Fibroblast of the aortic adventitia (primary cell): ENCODE data around the gene SCARB2. TPM values are rescaled to one million over a fixed set of nuclear protein-coding genes. Genes with fewer than 3 reads are reported as not detected.

ENCODE experiments used
- DNase-seq: peaks from one replicate; pipeline ENCODE4 v3.0.0-alpha.2; 2010; ENCODE audit warnings: low read depth
- H3K4me3 ChIP-seq: 2 replicates; pipeline ENCODE4 v1.5.1; 2011; ENCODE audit warnings: low read depth, mild to moderate bottlenecking, control low read depth, low read length, moderate library complexity
- total RNA-seq: library from RNA; depleted of rRNA; stranded (reverse); fragments of >200 nt; gene quantifications from 2 replicates; pipeline ENCODE4 v1.2.3, GENCODE V29; 2012; ENCODE audit warnings: low replicate concordance
- TF ChIP-seq, protein P1 (sequence below): IDR thresholded peaks from 2 replicates; pipeline ENCODE4 v1.5.1; 2011; ENCODE audit warnings: mild to moderate bottlenecking, low read length, control low read depth, inconsistent platforms; ENCODE audit not compliant: insufficient read depth

Gene SCARB2
- total RNA-seq, 1 donor, result 184 TPM

GRCh38 chr4:76208005-76208765, 5.4 kb downstream of the SCARB2 start:
- TF ChIP-seq, protein P1, sequence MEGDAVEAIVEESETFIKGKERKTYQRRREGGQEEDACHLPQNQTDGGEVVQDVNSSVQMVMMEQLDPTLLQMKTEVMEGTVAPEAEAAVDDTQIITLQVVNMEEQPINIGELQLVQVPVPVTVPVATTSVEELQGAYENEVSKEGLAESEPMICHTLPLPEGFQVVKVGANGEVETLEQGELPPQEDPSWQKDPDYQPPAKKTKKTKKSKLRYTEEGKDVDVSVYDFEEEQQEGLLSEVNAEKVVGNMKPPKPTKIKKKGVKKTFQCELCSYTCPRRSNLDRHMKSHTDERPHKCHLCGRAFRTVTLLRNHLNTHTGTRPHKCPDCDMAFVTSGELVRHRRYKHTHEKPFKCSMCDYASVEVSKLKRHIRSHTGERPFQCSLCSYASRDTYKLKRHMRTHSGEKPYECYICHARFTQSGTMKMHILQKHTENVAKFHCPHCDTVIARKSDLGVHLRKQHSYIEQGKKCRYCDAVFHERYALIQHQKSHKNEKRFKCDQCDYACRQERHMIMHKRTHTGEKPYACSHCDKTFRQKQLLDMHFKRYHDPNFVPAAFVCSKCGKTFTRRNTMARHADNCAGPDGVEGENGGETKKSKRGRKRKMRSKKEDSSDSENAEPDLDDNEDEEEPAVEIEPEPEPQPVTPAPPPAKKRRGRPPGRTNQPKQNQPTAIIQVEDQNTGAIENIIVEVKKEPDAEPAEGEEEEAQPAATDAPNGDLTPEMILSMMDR, result no peak
- peak; percentile 88 for DNase-seq
- H3K4me3 ChIP-seq, result peak overlapping the region; percentile 36

DNA sequence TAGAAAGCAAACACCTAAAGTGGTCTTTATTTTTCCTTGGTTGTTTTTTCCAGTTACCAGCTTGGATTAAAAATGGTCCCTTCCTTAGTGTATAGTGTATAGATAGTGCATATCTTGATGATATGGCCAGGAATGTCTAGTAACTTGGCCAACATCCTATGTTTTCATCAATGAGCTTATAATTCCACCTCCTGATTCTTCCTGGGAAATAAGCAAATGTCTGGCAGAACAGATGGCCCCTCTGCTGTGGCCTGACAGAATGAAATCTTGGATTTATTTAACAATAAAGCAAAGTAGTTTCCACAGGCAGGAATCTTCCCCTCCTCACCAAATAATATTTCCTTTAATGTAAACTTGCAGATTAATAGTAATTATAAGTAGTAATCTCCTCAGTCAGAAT, 6.1 kb downstream of the SCARB2 start:
- no peak overlapping the region for H3K4me3 ChIP-seq

GRCh38 chr4:76206222-76206942, 7.2 kb downstream of the SCARB2 start:
- TF ChIP-seq, protein P1, result no peak
- H3K4me3 ChIP-seq, result no peak overlapping the region
- peak; percentile 66 for DNase-seq

More for the DNA sequence above, 6.1 kb downstream of the SCARB2 start:
- no peak for DNase-seq
- TF ChIP-seq, protein P1, result no peak

- TF ChIP-seq, protein P1, result no peak
- H3K4me3 ChIP-seq, result no peak overlapping the region
- no peak for DNase-seq
Measured at GRCh38 chr4:76205476-76205875, 8.1 kb downstream of the SCARB2 start.

- H3K4me3 ChIP-seq, result no peak overlapping the region
- TF ChIP-seq, protein P1, result no peak
- DNase-seq, result no peak
Measured at GRCh38 chr4:76204936-76205335, 8.7 kb downstream of the SCARB2 start.

GRCh38 chr4:76203541-76203940, 10.1 kb downstream of the SCARB2 start:
- H3K4me3 ChIP-seq, result no peak overlapping the region
- TF ChIP-seq, protein P1, result no peak
- DNase-seq, result no peak
